Subcutaneous abdominal adipose tissue (tissue), 5 donors: ENCODE results near the gene USP32.

ENCODE experiments used
- H3K27ac ChIP-seq: one replicate; pipeline ENCODE4 v1.7.0; 2013; ENCODE audit warnings: low read depth, mild to moderate bottlenecking, inconsistent platforms, low read length, moderate library complexity
- H3K27me3 ChIP-seq, 5 donors: one replicate each; pipeline ENCODE4 v1.7.0; 2013; ENCODE audit warnings: low read length in 5 of 5, inconsistent platforms in 1 of 5; ENCODE audit not compliant: control insufficient read depth in 5 of 5, insufficient read depth in 4 of 5
- H3K36me3 ChIP-seq, 5 donors: one replicate each; pipeline ENCODE4 v1.7.0; 2013; ENCODE audit warnings: low read length in 5 of 5; ENCODE audit not compliant: control insufficient read depth in 5 of 5, insufficient read depth in 5 of 5
- H3K4me1 ChIP-seq, 5 donors: one replicate each; pipeline ENCODE4 v1.7.0; 2013; ENCODE audit warnings: low read length in 5 of 5, mild to moderate bottlenecking in 3 of 5, moderate library complexity in 1 of 5; ENCODE audit not compliant: control insufficient read depth in 5 of 5, insufficient read depth in 5 of 5
- H3K4me3 ChIP-seq, 5 donors: one replicate each; pipeline ENCODE4 v1.7.0; 2013; ENCODE audit warnings: low read length in 5 of 5, low read depth in 1 of 5
- H3K9ac ChIP-seq, 5 donors: one replicate each; pipeline ENCODE4 v1.7.0; 2013; ENCODE audit warnings: low read length in 5 of 5, mild to moderate bottlenecking in 4 of 5, moderate library complexity in 3 of 5
- H3K9me3 ChIP-seq, 5 donors: one replicate each; pipeline ENCODE4 v1.7.0; 2013; ENCODE audit warnings: low read length in 5 of 5; ENCODE audit not compliant: control insufficient read depth in 5 of 5
- donor health status: healthy.
- donor health status: healthy.
- donor health status: healthy.
- donor health status: healthy.
- donor health status: healthy.

The USP32 gene

GRCh38 chr17:60406887-60407286, 15.0 kb upstream of the USP32 start:
- H3K27me3 ChIP-seq, result no peaks in the 10 kb centered on the region
- no peaks in the 10 kb centered on the region for H3K36me3 ChIP-seq
- no peak overlapping the region for H3K27ac ChIP-seq
- H3K9me3 ChIP-seq, result no peaks in the 10 kb centered on the region
- H3K4me1 ChIP-seq, result no peaks in the 10 kb centered on the region
- H3K4me3 ChIP-seq, result no peak overlapping the region
- no peak overlapping the region for H3K9ac ChIP-seq

- H3K9ac ChIP-seq, result no peak overlapping the region
- no peaks in the 10 kb centered on the region for H3K27me3 ChIP-seq
- no peak overlapping the region for H3K27ac ChIP-seq
- no peaks in the 10 kb centered on the region for H3K4me1 ChIP-seq
- no peaks in the 10 kb centered on the region for H3K9me3 ChIP-seq
- H3K36me3 ChIP-seq, result no peaks in the 10 kb centered on the region
- no peak overlapping the region for H3K4me3 ChIP-seq
Observed at GRCh38 chr17:60403962-60404361, 12.0 kb upstream of the USP32 start.

- H3K36me3 ChIP-seq, result no peaks in the 10 kb centered on the region
- H3K9ac ChIP-seq, result no peak overlapping the region
- H3K27me3 ChIP-seq, result no peaks in the 10 kb centered on the region
- peaks cover 0 to 2% (median 0%) of the 10 kb centered on the region in 5 donors for H3K4me1 ChIP-seq
- no peaks in the 10 kb centered on the region for H3K9me3 ChIP-seq
- H3K4me3 ChIP-seq, result no peak overlapping the region
- H3K27ac ChIP-seq, result no peak overlapping the region
Observed at GRCh38 chr17:60403523-60403810, 11.5 kb upstream of the USP32 start.

GRCh38 chr17:60401819-60402218, 9.9 kb upstream of the USP32 start:
- H3K4me3 ChIP-seq, result no peak overlapping the region
- H3K9ac ChIP-seq, result no peak overlapping the region
- H3K27me3 ChIP-seq, result no peaks in the 10 kb centered on the region
- peaks cover 0 to 6% (median 0%) of the 10 kb centered on the region in 5 donors for H3K4me1 ChIP-seq
- H3K9me3 ChIP-seq, result no peaks in the 10 kb centered on the region
- H3K27ac ChIP-seq, result no peak overlapping the region
- H3K36me3 ChIP-seq, result no peaks in the 10 kb centered on the region

- Histone ChIP-seq H3K9ac (peak overlapping the region in 1 of 5 donors; percentile 12), H3K27ac (no peak overlapping the region), H3K4me3 (no peak overlapping the region), H3K4me1 (peaks cover 0 to 7% (median 0%) of the 10 kb centered on the region in 5 donors), H3K36me3 (no peaks in the 10 kb centered on the region), H3K9me3 (no peaks in the 10 kb centered on the region), H3K27me3 (no peaks in the 10 kb centered on the region)
Observed at GRCh38 chr17:60398227-60398959, 6.5 kb upstream of the USP32 start.

- Histone ChIP-seq H3K4me3 (no peak overlapping the region), H3K27ac (no peak overlapping the region), H3K4me1 (peaks cover 3 to 17% (median 10%) of the 10 kb centered on the region in 5 donors), H3K9me3 (no peaks in the 10 kb centered on the region), H3K9ac (no peak overlapping the region), H3K27me3 (no peaks in the 10 kb centered on the region), H3K36me3 (no peaks in the 10 kb centered on the region)
Observed at GRCh38 chr17:60396412-60396811, 4.5 kb upstream of the USP32 start.

- Histone ChIP-seq H3K4me3 (no peak overlapping the region), H3K27me3 (no peaks in the 10 kb centered on the region), H3K9me3 (no peaks in the 10 kb centered on the region), H3K27ac (no peak overlapping the region), H3K4me1 (peaks cover 3 to 25% (median 16%) of the 10 kb centered on the region in 5 donors), H3K9ac (no peak overlapping the region), H3K36me3 (no peaks in the 10 kb centered on the region)
Observed at GRCh38 chr17:60395508-60396065, 3.7 kb upstream of the USP32 start.

- Histone ChIP-seq H3K36me3 (no peaks in the 10 kb centered on the region), H3K27me3 (no peaks in the 10 kb centered on the region), H3K27ac (no peak overlapping the region), H3K4me3 (no peak overlapping the region), H3K4me1 (peaks cover 3 to 30% (median 27%) of the 10 kb centered on the region in 5 donors), H3K9me3 (no peaks in the 10 kb centered on the region), H3K9ac (no peak overlapping the region)
Observed at GRCh38 chr17:60393840-60394723, 2.1 kb upstream of the USP32 start.

GRCh38 chr17:60392845-60393702, 1.1 kb upstream of the USP32 start:
- H3K4me1 ChIP-seq, result peaks cover 3 to 28% (median 27%) of the 10 kb centered on the region in 5 donors
- peak overlapping the region; percentile 82 to 99 (median 96) for H3K4me3 ChIP-seq
- no peaks in the 10 kb centered on the region for H3K36me3 ChIP-seq

More at GRCh38 chr17:60392845-60393702, 1.1 kb upstream of the USP32 start:
- Histone ChIP-seq H3K27me3 (no peaks in the 10 kb centered on the region), H3K9ac (peak overlapping the region; percentile 84 to 99 (median 93)), H3K9me3 (no peaks in the 10 kb centered on the region), H3K27ac (peak overlapping the region; percentile 87)
